Esophagus squamous epithelium (tissue), 4 donors: Measurements from ENCODE around the gene ZNRF3.

Experiments used
- CTCF ChIP-seq, 6 experiments: fragments of 450-650 bp in 4 of 6; fragments of 200-600 bp in 2 of 6; sonication (generic) in 2 of 6; IDR thresholded peaks; one replicate each; pipeline ENCODE4 v1.5.1; 2016 to 2019; ENCODE audit warnings: antibody characterized with exemption in 6 of 6, mild to moderate bottlenecking in 4 of 6, moderate library complexity in 4 of 6
- POLR2A ChIP-seq, 4 donors: fragments of 450-650 bp; IDR thresholded peaks; one replicate each; pipeline ENCODE4 v1.6.1; 2017; ENCODE audit warnings: antibody characterized with exemption in 4 of 4, mild to moderate bottlenecking in 4 of 4, moderate library complexity in 3 of 4

- no peak for TF ChIP-seq POLR2A (IDR thresholded peaks at IDR 0.05)
- TF ChIP-seq CTCF (IDR thresholded peaks at IDR 0.05): no peak
These were observed 149.2 kb downstream of the ZNRF3 start for GRCh38 chr22:29032584-29032983.
